Measurements from ENCODE around the gene DNAH17.

DNA sequence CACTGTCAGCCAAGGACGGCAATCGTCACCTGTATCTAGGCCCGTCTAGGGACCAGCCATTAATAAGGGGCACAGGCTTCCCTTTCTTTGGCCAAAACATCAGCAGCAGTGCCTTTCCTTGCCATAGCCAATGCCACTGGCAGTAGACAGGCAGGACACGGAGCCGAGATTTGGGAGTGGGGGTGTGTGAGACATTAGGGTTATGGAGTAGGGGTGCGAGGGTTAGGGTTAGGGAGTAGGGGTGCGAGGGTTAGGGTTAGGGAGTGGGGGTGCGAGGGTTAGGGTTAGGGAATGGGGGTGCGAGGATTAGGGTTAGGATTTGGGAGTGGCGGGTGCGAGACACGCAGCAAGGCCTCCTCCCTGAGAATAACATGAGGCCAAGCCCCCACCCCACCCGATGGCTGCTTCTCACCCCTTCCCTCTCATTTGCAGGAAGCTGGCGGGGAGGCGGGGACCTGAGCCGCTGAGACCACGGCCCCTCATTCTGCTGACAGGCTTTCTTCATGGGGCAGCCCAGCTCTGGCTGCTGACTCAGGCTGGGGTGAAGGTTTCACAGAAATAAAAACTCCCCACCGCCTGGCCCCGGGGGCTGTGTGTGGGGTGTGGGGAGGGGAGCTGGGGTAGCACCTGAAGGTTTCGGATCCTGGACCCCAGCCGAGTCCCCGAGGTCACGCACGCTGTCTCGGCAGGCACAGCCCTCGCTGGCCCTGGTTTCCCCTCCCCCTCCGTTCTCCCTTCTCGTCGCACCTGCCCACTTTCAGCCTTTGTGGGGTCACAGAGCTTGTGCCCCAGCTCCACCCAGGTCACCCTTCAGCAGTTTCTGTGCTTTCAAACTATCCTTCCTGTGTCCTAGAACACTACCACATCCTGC lies 104.9 kb downstream of the DNAH17 start:
- TF ChIP-seq, protein P1, sequence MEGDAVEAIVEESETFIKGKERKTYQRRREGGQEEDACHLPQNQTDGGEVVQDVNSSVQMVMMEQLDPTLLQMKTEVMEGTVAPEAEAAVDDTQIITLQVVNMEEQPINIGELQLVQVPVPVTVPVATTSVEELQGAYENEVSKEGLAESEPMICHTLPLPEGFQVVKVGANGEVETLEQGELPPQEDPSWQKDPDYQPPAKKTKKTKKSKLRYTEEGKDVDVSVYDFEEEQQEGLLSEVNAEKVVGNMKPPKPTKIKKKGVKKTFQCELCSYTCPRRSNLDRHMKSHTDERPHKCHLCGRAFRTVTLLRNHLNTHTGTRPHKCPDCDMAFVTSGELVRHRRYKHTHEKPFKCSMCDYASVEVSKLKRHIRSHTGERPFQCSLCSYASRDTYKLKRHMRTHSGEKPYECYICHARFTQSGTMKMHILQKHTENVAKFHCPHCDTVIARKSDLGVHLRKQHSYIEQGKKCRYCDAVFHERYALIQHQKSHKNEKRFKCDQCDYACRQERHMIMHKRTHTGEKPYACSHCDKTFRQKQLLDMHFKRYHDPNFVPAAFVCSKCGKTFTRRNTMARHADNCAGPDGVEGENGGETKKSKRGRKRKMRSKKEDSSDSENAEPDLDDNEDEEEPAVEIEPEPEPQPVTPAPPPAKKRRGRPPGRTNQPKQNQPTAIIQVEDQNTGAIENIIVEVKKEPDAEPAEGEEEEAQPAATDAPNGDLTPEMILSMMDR (IDR thresholded peaks at IDR 0.05), result no peak
- no peak for TF ChIP-seq POLR2A (IDR thresholded peaks at IDR 0.05)
